ENCODE data around the gene TMPRSS11A.
A peak's percentile ranks its signal among the peaks of the same experiment; 100 is the strongest.

Gene TMPRSS11A

GRCh38 chr4:67963356-67963755, at the start of gene TMPRSS11A:
Gene TMPRSS11A (minus strand): TSS chr4:67963493. CDS start chr4:67963393, 100 bp downstream.
- no peak for DNase-seq

GRCh38 chr4:68011684-68012083, 48.4 kb upstream of the TMPRSS11A start:
- no peak for DNase-seq

GRCh38 chr4:68002906-68003305, 39.6 kb upstream of the TMPRSS11A start:
- no peak for DNase-seq

GRCh38 chr4:67996127-67996526, 32.8 kb upstream of the TMPRSS11A start:
- DNase-seq = no peak

GRCh38 chr4:67988991-67989390, 25.7 kb upstream of the TMPRSS11A start:
- DNase-seq = no peak

GRCh38 chr4:67983333-67983732, 20.0 kb upstream of the TMPRSS11A start:
- DNase-seq = no peak

GRCh38 chr4:67980512-67980911, 17.2 kb upstream of the TMPRSS11A start:
- DNase-seq = no peak

- DNase-seq = no peak
Measured at GRCh38 chr4:67973608-67974007, 10.3 kb upstream of the TMPRSS11A start.

- DNase-seq = no peak
Measured at GRCh38 chr4:67954890-67955289, 8.4 kb downstream of the TMPRSS11A start.

- DNase-seq = no peak
Measured at GRCh38 chr4:67941074-67941473, 22.2 kb downstream of the TMPRSS11A start.

- no peak for DNase-seq
Measured at GRCh38 chr4:67940506-67940905, 22.8 kb downstream of the TMPRSS11A start.

- no peak for DNase-seq
Measured at GRCh38 chr4:67939195-67939594, 24.1 kb downstream of the TMPRSS11A start.

- no peak for DNase-seq
Measured at GRCh38 chr4:67935888-67936287, 27.4 kb downstream of the TMPRSS11A start.

- peak; percentile 21 for DNase-seq
Measured at GRCh38 chr4:67934628-67935027, 28.7 kb downstream of the TMPRSS11A start.

- DNase-seq = no peak
Measured at GRCh38 chr4:67933755-67934154, 29.5 kb downstream of the TMPRSS11A start.

GRCh38 chr4:67933038-67933437, 30.3 kb downstream of the TMPRSS11A start:
- no peak for DNase-seq

GRCh38 chr4:67931256-67931655, 32.0 kb downstream of the TMPRSS11A start:
- DNase-seq = no peak

GRCh38 chr4:67929426-67929825, 33.9 kb downstream of the TMPRSS11A start:
- DNase-seq = no peak

GRCh38 chr4:67928546-67928945, 34.7 kb downstream of the TMPRSS11A start:
- DNase-seq = peak; percentile 36

GRCh38 chr4:67927251-67927650, 36.0 kb downstream of the TMPRSS11A start:
- no peak for DNase-seq

- DNase-seq = no peak
Measured at GRCh38 chr4:67926485-67926884, 36.8 kb downstream of the TMPRSS11A start.

- DNase-seq = no peak
Measured at GRCh38 chr4:67922697-67923096, 40.6 kb downstream of the TMPRSS11A start.

- DNase-seq = no peak
Measured at GRCh38 chr4:67918428-67918827, 44.9 kb downstream of the TMPRSS11A start.

- no peak for DNase-seq
Measured at GRCh38 chr4:67915400-67915966, 47.8 kb downstream of the TMPRSS11A start.

- no peak for DNase-seq
Measured at GRCh38 chr4:67912080-67912479, 51.2 kb downstream of the TMPRSS11A start.

- no peak for DNase-seq
Measured at GRCh38 chr4:67911638-67912037, 51.7 kb downstream of the TMPRSS11A start.
